NCI-H1694 treated with DMSO at 0.1 percent for 48 hours (cell line): ENCODE data around the gene PSME1.

ENCODE experiments used
- DNase-seq: peaks from one replicate; lab custom pipeline; 2025; lab: John Stamatoyannopoulos, UW

PSME1 gene

GRCh38 chr14:24147761-24148428 lies 11.9 kb downstream of the PSME1 start:
- no peak for DNase-seq

- DNase-seq: no peak
Observed at GRCh38 chr14:24149302-24149969, 13.4 kb downstream of the PSME1 start.

- no peak for DNase-seq
Observed at GRCh38 chr14:24150061-24150460, 14.1 kb downstream of the PSME1 start.

GRCh38 chr14:24150567-24150966 lies 14.6 kb downstream of the PSME1 start:
- no peak for DNase-seq

- DNase-seq: no peak
Observed at GRCh38 chr14:24150993-24151392, 15.0 kb downstream of the PSME1 start.

GRCh38 chr14:24151404-24152080 lies 15.5 kb downstream of the PSME1 start:
- no peak for DNase-seq

GRCh38 chr14:24155100-24155499 lies 19.1 kb downstream of the PSME1 start:
- DNase-seq: no peak

GRCh38 chr14:24156840-24157239 lies 20.8 kb downstream of the PSME1 start:
- DNase-seq: no peak

GRCh38 chr14:24157331-24157730 lies 21.3 kb downstream of the PSME1 start:
- DNase-seq: no peak

GRCh38 chr14:24159777-24160498 lies 23.9 kb downstream of the PSME1 start:
- DNase-seq: no peak

- no peak for DNase-seq
Observed at GRCh38 chr14:24160499-24160849, 24.5 kb downstream of the PSME1 start.

- peak; percentile 94 for DNase-seq
Observed at GRCh38 chr14:24160850-24161804, 25.1 kb downstream of the PSME1 start, which contains the start of gene IRF9. TSS of gene IRF9 (plus strand) at chr14:24161265. CDS start at chr14:24162145, 880 bp downstream.

- DNase-seq: no peak
Observed at GRCh38 chr14:24162093-24162492, 26.1 kb downstream of the PSME1 start.

- no peak for DNase-seq
Observed at GRCh38 chr14:24164518-24164991, 28.6 kb downstream of the PSME1 start.

- DNase-seq: no peak
Observed at GRCh38 chr14:24165785-24166184, 29.8 kb downstream of the PSME1 start.

- no peak for DNase-seq
Observed at GRCh38 chr14:24167469-24168114, 31.6 kb downstream of the PSME1 start.

- DNase-seq: peak; percentile 98
Observed at GRCh38 chr14:24171422-24172260, 35.6 kb downstream of the PSME1 start, which contains the start of gene REC8. TSS of gene REC8 (plus strand) at chr14:24172080. CDS start at chr14:24172553, 473 bp downstream.

- peak; percentile 32 for DNase-seq
Observed at GRCh38 chr14:24172261-24172860, 36.4 kb downstream of the PSME1 start.

GRCh38 chr14:24172871-24173281 lies 36.9 kb downstream of the PSME1 start:
- no peak for DNase-seq
